GM12878 (cell line): ENCODE measurements around the gene DAPK3. TPM values are rescaled to one million over a fixed set of nuclear protein-coding genes. Genes with fewer than 3 reads are reported as not detected.

ENCODE experiments used
- ATF7 ChIP-seq: fragments of 450-650 bp; IDR thresholded peaks from 2 replicates; pipeline ENCODE4 v1.6.1; 2016; ENCODE audit warnings: low read depth, mild to moderate bottlenecking
- CEBPB ChIP-seq, 2 experiments: fragments of 150-350 bp in 1 of 2; IDR thresholded peaks; 2 replicates each; pipeline ENCODE4 v1.6.1; 2012 to 2014; ENCODE audit warnings: low read depth in 2 of 2, low read length in 2 of 2, borderline replicate concordance in 1 of 2, inconsistent platforms in 1 of 2
- CUX1 ChIP-seq: IDR thresholded peaks from 2 replicates; pipeline ENCODE4 v1.6.1; 2012; ENCODE audit warnings: improper control_type of control experiment, low read depth, low read length; ENCODE audit not compliant: insufficient replicate concordance
- DPF2 ChIP-seq: fragments of 450-650 bp; IDR thresholded peaks from 2 replicates; pipeline ENCODE4 v1.6.1; 2017; ENCODE audit warnings: mild to moderate bottlenecking
- E2F8 ChIP-seq: fragments of 450-650 bp; IDR thresholded peaks from 2 replicates; pipeline ENCODE4 v1.6.1; 2018; ENCODE audit warnings: mild to moderate bottlenecking, low read depth, moderate library complexity; ENCODE audit not compliant: partially characterized antibody
- HDAC2 ChIP-seq: fragments of 200-600 bp; sonication (generic); IDR thresholded peaks from 2 replicates; pipeline ENCODE4 v1.6.1; 2017
- HDGF ChIP-seq: fragments of 450-650 bp; IDR thresholded peaks from 2 replicates; pipeline ENCODE4 v1.6.1; 2016; ENCODE audit warnings: antibody characterized with exemption
- JUNB ChIP-seq: IDR thresholded peaks from 2 replicates; pipeline ENCODE4 v1.6.1; 2016; ENCODE audit warnings: antibody characterized with exemption, mild to moderate bottlenecking
- JUND ChIP-seq: IDR thresholded peaks from 2 replicates; pipeline ENCODE4 v1.6.1; 2012; ENCODE audit warnings: low read depth, mild to moderate bottlenecking, low read length, improper control_type of control experiment, moderate library complexity
- MYC ChIP-seq: IDR thresholded peaks from 2 replicates; pipeline ENCODE4 v1.6.1; 2011; ENCODE audit warnings: mild to moderate bottlenecking, low read length, moderate library complexity, inconsistent platforms; ENCODE audit not compliant: insufficient read depth, insufficient replicate concordance, insufficient read length, severe bottlenecking
- NFXL1 ChIP-seq: fragments of 450-650 bp; IDR thresholded peaks from 2 replicates; pipeline ENCODE4 v1.6.1; 2017; ENCODE audit warnings: antibody characterized with exemption, mild to moderate bottlenecking, borderline replicate concordance
- POLR2A ChIP-seq: IDR thresholded peaks from 2 replicates; pipeline ENCODE4 v1.6.1; 2011; ENCODE audit warnings: low read depth, mild to moderate bottlenecking, low read length
- RELA ChIP-seq: fragments of 450-650 bp; IDR thresholded peaks from 2 replicates; pipeline ENCODE4 v1.8.0; 2014; ENCODE audit warnings: borderline replicate concordance; ENCODE audit not compliant: partially characterized antibody
- RFX5 ChIP-seq: IDR thresholded peaks from 2 replicates; pipeline ENCODE4 v1.6.1; 2011; ENCODE audit warnings: low read depth, low read length, improper control_type of control experiment
- YY1 ChIP-seq: IDR thresholded peaks from 2 replicates; pipeline ENCODE4 v1.6.1; 2011; ENCODE audit warnings: low read depth, mild to moderate bottlenecking, low read length
- ZNF274 ChIP-seq: IDR thresholded peaks from one replicate; pipeline ENCODE4 v1.8.0; 2011; ENCODE audit not compliant: insufficient read length, insufficient read depth
- polyA plus RNA-seq, 11 experiments: library from polyadenylated mRNA; depleted of rRNA in 4 of 11; unstranded in 6 of 11; stranded (reverse) in 5 of 11; fragments of >200 nt; fragmentation: Nextera tagmentation in 4 of 11; fragmentation: Illumina TruSeq in 1 of 11; extraction: Ambion mirVana in 4 of 11; extraction: Trizol in 1 of 11; gene quantifications; 1 replicate in 1 of 11; 2 replicates in 10 of 11; pipeline versions ENCODE4 v1.2.1 to v1.2.3, GENCODE V29; 2011 to 2016; ENCODE audit warnings: inconsistent platforms in 2 of 11, missing spikeins in 2 of 11, low read depth in 1 of 11
- total RNA-seq, 4 experiments: library from RNA; depleted of rRNA in 3 of 4; stranded (reverse); fragments of >200 nt in 3 of 4; fragmentation: Illumina TruSeq in 1 of 4; extraction: Trizol in 1 of 4; gene quantifications; 2 replicates each; pipeline versions ENCODE4 v1.2.1 to v1.2.3, GENCODE V29; 2013 to 2021
- TF ChIP-seq, protein P1 (sequence below): IDR thresholded peaks from 2 replicates; pipeline ENCODE4 v1.6.1; 2012; ENCODE audit warnings: low read depth, low read length, improper control_type of control experiment
- TF ChIP-seq, protein P2 (sequence below): IDR thresholded peaks from 2 replicates; pipeline ENCODE4 v1.6.1; 2011; ENCODE audit warnings: mild to moderate bottlenecking, low read depth, low read length, moderate library complexity; ENCODE audit not compliant: insufficient replicate concordance
- TF ChIP-seq, protein P3 (sequence below): IDR thresholded peaks from 2 replicates; pipeline ENCODE4 v1.6.1; 2011; ENCODE audit warnings: borderline replicate concordance, low read depth, mild to moderate bottlenecking, moderate library complexity, mixed read lengths, low read length; ENCODE audit not compliant: insufficient read depth; ENCODE audit errors: extremely low read length

Gene DAPK3
- total and polyA plus RNA-seq, 10 of the 15 experiments (the other 5 are each of a cell fraction or from before 2014, with no cell fraction given), result 0.13 to 46.4 (median 24.8) TPM

DNA sequence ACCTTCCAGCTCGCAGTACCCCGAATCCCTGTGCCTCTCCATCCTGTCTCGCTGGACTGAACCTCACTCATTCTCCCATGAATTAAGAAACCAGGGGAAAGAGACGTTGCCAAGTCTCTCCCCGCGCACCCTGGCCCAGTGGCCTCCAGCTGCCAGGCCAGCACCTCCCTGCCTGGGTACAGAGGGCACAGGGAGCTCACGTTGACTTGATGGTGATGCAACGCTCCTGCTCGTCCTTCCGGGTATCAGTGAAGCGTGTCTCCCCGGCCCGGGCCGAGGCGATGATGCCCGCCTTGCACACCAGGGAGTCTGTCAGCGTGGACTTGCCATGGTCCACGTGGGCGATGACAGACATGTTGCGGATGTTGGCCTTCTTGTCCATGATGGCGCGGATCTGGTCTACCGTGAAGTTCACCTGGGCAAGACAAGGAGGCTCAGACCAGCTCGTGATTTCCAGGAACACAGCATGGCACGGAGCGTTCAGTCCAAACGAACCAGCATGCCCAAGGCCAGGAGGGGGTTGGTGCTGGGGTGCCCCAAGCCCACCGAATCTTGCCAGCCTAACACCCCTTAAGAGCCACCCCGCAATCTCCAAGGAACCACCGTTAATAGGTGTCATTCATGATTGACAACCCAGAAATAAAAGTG is 13.2 kb upstream of the DAPK3 start (continued):
- TF ChIP-seq CEBPB (IDR thresholded peaks at IDR 0.05; ENCODE audit: borderline replicate concordance in 1 of 2, low read depth in 2 of 2, low read length in 2 of 2) (peak in 1 of 2 experiments; percentile 50; a peak in 1 of 4 replicates), HDGF (peak; percentile 57; the same call in 1 of the 2 replicates), JUND (no peak), YY1 (peak; percentile 71; the same call in 1 of the 2 replicates), RELA (no peak), JUNB (no peak), HDAC2 (no peak), POLR2A (peak; percentile 85), ZNF274 (no peak), ATF7 (no peak), DPF2 (no peak), CUX1 (no peak), NFXL1 (no peak), E2F8 (no peak), RFX5 (no peak), MYC (peak; percentile 71)
- TF ChIP-seq, protein P1, sequence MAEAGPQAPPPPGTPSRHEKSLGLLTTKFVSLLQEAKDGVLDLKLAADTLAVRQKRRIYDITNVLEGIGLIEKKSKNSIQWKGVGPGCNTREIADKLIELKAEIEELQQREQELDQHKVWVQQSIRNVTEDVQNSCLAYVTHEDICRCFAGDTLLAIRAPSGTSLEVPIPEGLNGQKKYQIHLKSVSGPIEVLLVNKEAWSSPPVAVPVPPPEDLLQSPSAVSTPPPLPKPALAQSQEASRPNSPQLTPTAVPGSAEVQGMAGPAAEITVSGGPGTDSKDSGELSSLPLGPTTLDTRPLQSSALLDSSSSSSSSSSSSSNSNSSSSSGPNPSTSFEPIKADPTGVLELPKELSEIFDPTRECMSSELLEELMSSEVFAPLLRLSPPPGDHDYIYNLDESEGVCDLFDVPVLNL, result no peak
- TF ChIP-seq, protein P2, sequence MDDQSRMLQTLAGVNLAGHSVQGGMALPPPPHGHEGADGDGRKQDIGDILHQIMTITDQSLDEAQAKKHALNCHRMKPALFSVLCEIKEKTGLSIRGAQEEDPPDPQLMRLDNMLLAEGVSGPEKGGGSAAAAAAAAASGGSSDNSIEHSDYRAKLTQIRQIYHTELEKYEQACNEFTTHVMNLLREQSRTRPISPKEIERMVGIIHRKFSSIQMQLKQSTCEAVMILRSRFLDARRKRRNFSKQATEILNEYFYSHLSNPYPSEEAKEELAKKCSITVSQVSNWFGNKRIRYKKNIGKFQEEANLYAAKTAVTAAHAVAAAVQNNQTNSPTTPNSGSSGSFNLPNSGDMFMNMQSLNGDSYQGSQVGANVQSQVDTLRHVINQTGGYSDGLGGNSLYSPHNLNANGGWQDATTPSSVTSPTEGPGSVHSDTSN, result peak; percentile 56
- TF ChIP-seq, protein P3, sequence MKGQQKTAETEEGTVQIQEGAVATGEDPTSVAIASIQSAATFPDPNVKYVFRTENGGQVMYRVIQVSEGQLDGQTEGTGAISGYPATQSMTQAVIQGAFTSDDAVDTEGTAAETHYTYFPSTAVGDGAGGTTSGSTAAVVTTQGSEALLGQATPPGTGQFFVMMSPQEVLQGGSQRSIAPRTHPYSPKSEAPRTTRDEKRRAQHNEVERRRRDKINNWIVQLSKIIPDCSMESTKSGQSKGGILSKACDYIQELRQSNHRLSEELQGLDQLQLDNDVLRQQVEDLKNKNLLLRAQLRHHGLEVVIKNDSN, result peak; percentile 32
